Smooth muscle cell (in vitro differentiated cells): ENCODE measurements around the gene PLPPR4. TPM values are rescaled to one million over a fixed set of nuclear protein-coding genes. Genes with fewer than 3 reads are reported as not detected.

Experiments used
- DNase-seq: peaks from one replicate; lab custom pipeline; 2025; ENCODE audit not compliant: unreplicated experiment; lab: John Stamatoyannopoulos, UW
- H2AFZ ChIP-seq: fragments of 200-600 bp; sonication (generic); 2 replicates; pipeline ENCODE4 v1.6.0; 2016; ENCODE audit warnings: antibody characterized with exemption, low read depth, mild to moderate bottlenecking
- H3F3A ChIP-seq: fragments of 200-600 bp; sonication (generic); 2 replicates; pipeline ENCODE4 v1.6.0; 2017; ENCODE audit warnings: antibody characterized with exemption, low read depth
- H3K27ac ChIP-seq: fragments of 200-600 bp; sonication (generic); 2 replicates; pipeline ENCODE4 v1.5.1; 2016; ENCODE audit warnings: low read depth, mild to moderate bottlenecking
- H3K27me3 ChIP-seq: fragments of 200-600 bp; sonication (generic); 2 replicates; pipeline ENCODE4 v1.6.1; 2016; ENCODE audit warnings: low read depth, mild to moderate bottlenecking
- H3K36me3 ChIP-seq: fragments of 200-600 bp; sonication (generic); 2 replicates; pipeline ENCODE4 v1.5.1; 2016; ENCODE audit warnings: low read depth
- H3K4me1 ChIP-seq: fragments of 200-600 bp; sonication (generic); 2 replicates; pipeline ENCODE4 v1.5.1; 2016; ENCODE audit warnings: low read depth
- H3K4me2 ChIP-seq: fragments of 200-600 bp; sonication (generic); 2 replicates; pipeline ENCODE4 v1.6.0; 2016; ENCODE audit warnings: mild to moderate bottlenecking
- H3K4me3 ChIP-seq: fragments of 200-600 bp; sonication (generic); 2 replicates; pipeline ENCODE4 v1.5.1; 2016; ENCODE audit warnings: mild to moderate bottlenecking
- H3K79me2 ChIP-seq: fragments of 200-600 bp; sonication (generic); 2 replicates; pipeline ENCODE4 v1.6.0; 2016; ENCODE audit warnings: low read depth, mild to moderate bottlenecking
- H3K9ac ChIP-seq: fragments of 200-600 bp; sonication (generic); 2 replicates; pipeline ENCODE4 v1.6.0; 2016; ENCODE audit warnings: low read depth
- H3K9me3 ChIP-seq: fragments of 200-600 bp; sonication (generic); replicated peaks from 2 replicates; pipeline ENCODE4 v1.5.1; 2016; ENCODE audit warnings: low read depth
- H4K20me1 ChIP-seq: fragments of 200-600 bp; sonication (generic); 2 replicates; pipeline ENCODE4 v1.6.0; 2016; ENCODE audit warnings: low read depth
- WGBS: methylation state at CpG from one replicate; pipeline ENCODE4 v1.1.7; 2016; ENCODE audit warnings: low lambda C conversion rate; 5-methylcytosine and 5-hydroxymethylcytosine counted together
- polyA plus RNA-seq: library from polyadenylated mRNA; unstranded; fragments of >200 nt; fragmentation: Nextera tagmentation; extraction: Ambion mirVana; gene quantifications from 2 replicates; pipeline ENCODE4 v1.2.1, GENCODE V29; 2016
- total RNA-seq: library from RNA; depleted of rRNA; stranded (reverse); fragments of >200 nt; gene quantifications from 2 replicates; pipeline ENCODE4 v1.2.3, GENCODE V29; 2014
- TF ChIP-seq, protein P1 (sequence below): fragments of 200-600 bp; sonication (generic); IDR thresholded peaks from 2 replicates; pipeline ENCODE4 v1.5.1; 2017; ENCODE audit warnings: borderline replicate concordance, mild to moderate bottlenecking, antibody characterized with exemption; ENCODE audit not compliant: insufficient read depth, poor library complexity, severe bottlenecking

Gene PLPPR4
- total and polyA plus RNA-seq, 2 experiments from 2014 or later = 4.6 to 8.4 TPM

- Histone ChIP-seq H3K9me3 (no peaks in the 10 kb centered on the region), H3F3A (peaks cover 3% of the 10 kb centered on the region), H3K9ac (no peak overlapping the region), H4K20me1 (no peaks in the 10 kb centered on the region), H3K36me3 (no peaks in the 10 kb centered on the region), H3K4me2 (peak overlapping the region; percentile 83), H3K27me3 (no peaks in the 10 kb centered on the region), H3K27ac (no peak overlapping the region), H3K4me1 (no peaks in the 10 kb centered on the region), H3K4me3 (peak overlapping the region; percentile 48), H2AFZ (no peak overlapping the region), H3K79me2 (no peaks in the 10 kb centered on the region)
- WGBS = 85% methylated on average over 3 of the region's 3 CpGs
- TF ChIP-seq, protein P1, sequence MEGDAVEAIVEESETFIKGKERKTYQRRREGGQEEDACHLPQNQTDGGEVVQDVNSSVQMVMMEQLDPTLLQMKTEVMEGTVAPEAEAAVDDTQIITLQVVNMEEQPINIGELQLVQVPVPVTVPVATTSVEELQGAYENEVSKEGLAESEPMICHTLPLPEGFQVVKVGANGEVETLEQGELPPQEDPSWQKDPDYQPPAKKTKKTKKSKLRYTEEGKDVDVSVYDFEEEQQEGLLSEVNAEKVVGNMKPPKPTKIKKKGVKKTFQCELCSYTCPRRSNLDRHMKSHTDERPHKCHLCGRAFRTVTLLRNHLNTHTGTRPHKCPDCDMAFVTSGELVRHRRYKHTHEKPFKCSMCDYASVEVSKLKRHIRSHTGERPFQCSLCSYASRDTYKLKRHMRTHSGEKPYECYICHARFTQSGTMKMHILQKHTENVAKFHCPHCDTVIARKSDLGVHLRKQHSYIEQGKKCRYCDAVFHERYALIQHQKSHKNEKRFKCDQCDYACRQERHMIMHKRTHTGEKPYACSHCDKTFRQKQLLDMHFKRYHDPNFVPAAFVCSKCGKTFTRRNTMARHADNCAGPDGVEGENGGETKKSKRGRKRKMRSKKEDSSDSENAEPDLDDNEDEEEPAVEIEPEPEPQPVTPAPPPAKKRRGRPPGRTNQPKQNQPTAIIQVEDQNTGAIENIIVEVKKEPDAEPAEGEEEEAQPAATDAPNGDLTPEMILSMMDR = no peak
- no peak for DNase-seq
Observed at GRCh38 chr1:99265124-99265523, 832 bp downstream of the PLPPR4 start.

DNA sequence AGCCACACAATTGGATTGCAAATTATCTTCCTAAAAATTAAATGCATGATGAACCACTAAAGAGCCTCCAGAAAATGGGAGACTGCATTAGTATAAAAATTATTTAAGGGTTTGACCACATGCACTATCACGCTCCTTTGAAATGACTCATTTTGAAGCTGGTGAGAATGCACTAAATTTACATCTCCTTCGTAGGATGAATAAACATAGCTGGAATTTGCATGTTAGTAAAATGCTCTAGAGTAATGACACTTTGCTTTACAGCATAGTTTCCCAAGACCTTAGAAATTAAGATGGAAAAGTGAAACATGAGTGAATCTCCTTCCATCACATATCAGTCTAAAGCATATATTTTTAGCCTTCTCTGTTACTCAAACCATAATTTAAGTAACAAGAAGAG lies 2.4 kb downstream of the PLPPR4 start:
- peaks cover 3% of the 10 kb centered on the region for H3F3A ChIP-seq
- H3K9me3 ChIP-seq = no peaks in the 10 kb centered on the region
- no peak for DNase-seq
- TF ChIP-seq, protein P1 = no peak
- H3K27me3 ChIP-seq = no peaks in the 10 kb centered on the region
- no peak overlapping the region for H3K9ac ChIP-seq
- H3K4me1 ChIP-seq = no peaks in the 10 kb centered on the region
- peak overlapping the region; percentile 33 for H3K4me2 ChIP-seq
- no peak overlapping the region for H3K4me3 ChIP-seq
- H3K36me3 ChIP-seq = no peaks in the 10 kb centered on the region
- H3K27ac ChIP-seq = peak overlapping the region; percentile 58
- 20% methylated on average over 2 of the region's 2 CpGs for WGBS
- H3K79me2 ChIP-seq = no peaks in the 10 kb centered on the region
- H4K20me1 ChIP-seq = no peaks in the 10 kb centered on the region
- H2AFZ ChIP-seq = no peak overlapping the region

DNA sequence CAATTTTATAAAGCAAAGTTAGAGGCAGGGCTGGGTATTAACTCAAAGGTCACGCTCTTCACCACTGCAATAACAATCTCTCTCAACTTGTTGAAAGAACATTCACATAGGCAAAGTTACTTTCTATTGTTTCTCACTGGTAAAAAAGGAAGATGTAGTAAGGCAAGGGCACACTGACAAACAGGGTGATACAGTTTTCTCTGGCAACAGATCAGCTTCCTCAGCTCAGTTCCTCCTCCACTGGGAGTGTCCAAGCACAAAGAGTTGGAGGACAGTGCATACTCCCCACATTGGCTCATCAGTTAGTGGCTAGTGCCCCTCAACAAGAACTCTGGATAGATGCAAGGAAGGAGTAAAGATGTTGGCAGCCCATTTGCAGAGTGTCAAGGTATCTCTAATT lies 3.7 kb downstream of the PLPPR4 start:
- Histone ChIP-seq H3F3A (peaks cover 3% of the 10 kb centered on the region), H3K36me3 (no peaks in the 10 kb centered on the region), H3K4me2 (no peak overlapping the region), H3K4me1 (no peaks in the 10 kb centered on the region), H3K9ac (no peak overlapping the region), H2AFZ (no peak overlapping the region), H3K9me3 (no peaks in the 10 kb centered on the region), H4K20me1 (no peaks in the 10 kb centered on the region), H3K4me3 (no peak overlapping the region), H3K27ac (no peak overlapping the region), H3K27me3 (no peaks in the 10 kb centered on the region), H3K79me2 (no peaks in the 10 kb centered on the region)
- TF ChIP-seq, protein P1 = no peak
- WGBS = 100% methylated on average over 1 of the region's 1 CpG
- no peak for DNase-seq

GRCh38 chr1:99269321-99269720 lies 5.0 kb downstream of the PLPPR4 start:
- DNase-seq = no peak
- H3K4me2 ChIP-seq = no peak overlapping the region
- no peak overlapping the region for H3K27ac ChIP-seq
- no peaks in the 10 kb centered on the region for H3K27me3 ChIP-seq
- H3K9me3 ChIP-seq = no peaks in the 10 kb centered on the region
- no peaks in the 10 kb centered on the region for H3K79me2 ChIP-seq
- H3K36me3 ChIP-seq = no peaks in the 10 kb centered on the region
- no peak overlapping the region for H3K4me3 ChIP-seq
- no peak overlapping the region for H3K9ac ChIP-seq
- TF ChIP-seq, protein P1 = no peak
- no peak overlapping the region for H2AFZ ChIP-seq
- H4K20me1 ChIP-seq = no peaks in the 10 kb centered on the region
- H3K4me1 ChIP-seq = no peaks in the 10 kb centered on the region
- peaks cover 3% of the 10 kb centered on the region for H3F3A ChIP-seq
